Uterine smooth muscle cell (primary cell): Measurements from ENCODE around the gene ZNF746. TPM values are rescaled to one million over a fixed set of nuclear protein-coding genes. Genes with fewer than 3 reads are reported as not detected.

Experiments
- total RNA-seq: library from RNA; depleted of rRNA; stranded (reverse); fragments of >200 nt; gene quantifications from 2 replicates; pipeline ENCODE4 v1.2.3, GENCODE V29; 2014

Gene ZNF746
- 19.7 and 22.2 TPM in 2 replicates for total RNA-seq

GRCh38 chr7:149497467-149498261 is at the start of gene ZNF746:
TSS of gene ZNF746 (minus strand) at chr7:149497809. CDS start at chr7:149497536, 273 bp downstream.

GRCh38 chr7:149460493-149461277 is 36.9 kb downstream of the ZNF746 start, which contains the start of gene ZNF777:
TSS of gene ZNF777 (minus strand) at chr7:149461062. CDS start at chr7:149456022, 5,040 bp downstream.

Other genes with a start within 250 kb of the ZNF746 start
- gene ZNF783, start 235.6 kb downstream of the ZNF746 start, total RNA-seq = 8.5 and 13.2 TPM in 2 replicates
- gene ZNF777, start 36.7 kb downstream of the ZNF746 start, total RNA-seq = 6.4 and 7.2 TPM in 2 replicates